HepG2 (cell line): Measurements from ENCODE around the gene IQCE. TPM values are rescaled to one million over a fixed set of nuclear protein-coding genes. Genes with fewer than 3 reads are reported as not detected.

Experiments
- ATF7-NPFF ChIP-seq: sonication (generic); formaldehyde crosslinking; IDR thresholded peaks from 2 replicates; pipeline ENCODE4 v1.8.1; 2023; ENCODE audit warnings: mild to moderate bottlenecking, low read depth, missing genetic modification reagents, moderate library complexity
- BCL3 ChIP-seq: sonication (generic); formaldehyde crosslinking; IDR thresholded peaks from 2 replicates; pipeline ENCODE4 v1.5.1; 2020; ENCODE audit warnings: mild to moderate bottlenecking, missing genetic modification reagents, moderate library complexity
- FUBP1 ChIP-seq: sonication (generic); formaldehyde crosslinking; IDR thresholded peaks from 2 replicates; pipeline ENCODE4 v1.5.1; 2020; ENCODE audit warnings: missing genetic modification reagents, mild to moderate bottlenecking, borderline replicate concordance
- GFI1 ChIP-seq: sonication (generic); formaldehyde crosslinking; IDR thresholded peaks from 2 replicates; pipeline ENCODE4 v1.5.0; 2020; ENCODE audit warnings: missing genetic modification reagents, mild to moderate bottlenecking, borderline replicate concordance
- GLI4 ChIP-seq: sonication (generic); formaldehyde crosslinking; IDR thresholded peaks from 2 replicates; pipeline ENCODE4 v1.5.1; 2020; ENCODE audit warnings: missing genetic modification reagents, mild to moderate bottlenecking, moderate library complexity, borderline replicate concordance
- HINFP ChIP-seq: sonication (generic); formaldehyde crosslinking; IDR thresholded peaks from 2 replicates; pipeline ENCODE4 v1.4.0; 2020; ENCODE audit warnings: low read depth, mild to moderate bottlenecking, missing genetic modification reagents
- KLF12 ChIP-seq: sonication (generic); formaldehyde crosslinking; IDR thresholded peaks from 2 replicates; pipeline ENCODE4 v1.4.0; 2020; ENCODE audit warnings: missing genetic modification reagents, borderline replicate concordance
- SIN3A ChIP-seq: IDR thresholded peaks from 2 replicates; pipeline ENCODE4 v1.6.1; 2011; ENCODE audit warnings: low read depth, mild to moderate bottlenecking, control low read depth, low read length, borderline replicate concordance
- TAF1 ChIP-seq: sonication (generic); formaldehyde crosslinking; IDR thresholded peaks from 2 replicates; pipeline ENCODE4 v1.4.0; 2020; ENCODE audit warnings: missing genetic modification reagents
- THAP11 ChIP-seq: IDR thresholded peaks from 2 replicates; pipeline ENCODE4 v1.6.1; 2016; ENCODE audit warnings: missing biosample characterization, missing genetic modification reagents
- U2AF1 ChIP-seq: fragments of 200-400 bp; formaldehyde crosslinking; optimal IDR thresholded peaks from 2 replicates; pipeline ENCODE3; 2017; ENCODE audit warnings: mild to moderate bottlenecking, low read depth, low read length
- ZFX ChIP-seq: sonication (generic); formaldehyde crosslinking; IDR thresholded peaks from 2 replicates; pipeline ENCODE4 v1.4.0; 2020; ENCODE audit warnings: mild to moderate bottlenecking, low read depth, missing genetic modification reagents, moderate library complexity
- ZMAT3 ChIP-seq: sonication (generic); formaldehyde crosslinking; conservative IDR thresholded peaks from 2 replicates; pipeline ENCODE4 v1.7.0; 2021; ENCODE audit warnings: missing genetic modification reagents
- ZNF253 ChIP-seq: sonication (generic); formaldehyde crosslinking; IDR thresholded peaks from 2 replicates; pipeline ENCODE4 v1.8.0; 2022; ENCODE audit warnings: mild to moderate bottlenecking, missing genetic modification reagents, borderline replicate concordance
- ZNF496 ChIP-seq: sonication (generic); formaldehyde crosslinking; IDR thresholded peaks from 2 replicates; pipeline ENCODE4 v1.8.1; 2023; ENCODE audit warnings: mild to moderate bottlenecking, moderate library complexity, missing genetic modification reagents; ENCODE audit not compliant: insufficient replicate concordance
- ZNF577 ChIP-seq: sonication (generic); formaldehyde crosslinking; IDR thresholded peaks from 2 replicates; pipeline ENCODE4 v1.4.0; 2020; ENCODE audit warnings: mild to moderate bottlenecking, low read depth, missing genetic modification reagents, borderline replicate concordance
- ZNF75D ChIP-seq: sonication (generic); formaldehyde crosslinking; IDR thresholded peaks from 2 replicates; pipeline ENCODE4 v1.8.1; 2023; ENCODE audit warnings: missing genetic modification reagents, mild to moderate bottlenecking, borderline replicate concordance
- polyA plus RNA-seq, 8 experiments: library from polyadenylated mRNA; depleted of rRNA in 3 of 8; stranded (reverse) in 7 of 8; unstranded in 1 of 8; fragments of >200 nt; fragmentation: Illumina TruSeq in 4 of 8; extraction: Trizol in 4 of 8; gene quantifications; 2 replicates each; pipeline versions ENCODE4 v1.2.1 to v1.2.3, GENCODE V29; 2011 to 2016; ENCODE audit warnings: low read depth in 4 of 8, missing spikeins in 1 of 8, mixed read lengths in 1 of 8; ENCODE audit not compliant: insufficient read depth in 1 of 8
- total RNA-seq, 5 experiments: library from RNA; depleted of rRNA; stranded (reverse); fragments of >200 nt; fragmentation: Illumina TruSeq; extraction: Trizol; gene quantifications; 2 replicates each; pipeline ENCODE4 v1.2.3, GENCODE V29; 2016; ENCODE audit warnings: low read depth in 1 of 5
- TF ChIP-seq, protein P1 (sequence below): sonication (generic); formaldehyde crosslinking; IDR thresholded peaks from 2 replicates; pipeline ENCODE4 v1.4.0; 2020; ENCODE audit warnings: missing genetic modification reagents
- TF ChIP-seq, protein P2 (sequence below): sonication (generic); formaldehyde crosslinking; conservative IDR thresholded peaks from 2 replicates; pipeline ENCODE4 v1.4.0; 2020; ENCODE audit warnings: missing genetic modification reagents

The IQCE gene
- total and polyA plus RNA-seq, 2 of the 13 experiments (the other 11 are each of a cell fraction or from before 2014, with no cell fraction given): 1.5 to 2.5 TPM

GRCh38 chr7:2663121-2663886 lies 104.5 kb downstream of the IQCE start (continued):
- no peak for TF ChIP-seq ZNF496 (CRISPR knock-in tag)
- peak; percentile 94 for TF ChIP-seq ZFX (CRISPR knock-in tag)
- TF ChIP-seq GLI4 (CRISPR knock-in tag): peak; percentile 96; the same call in 1 of the 2 replicates
- TF ChIP-seq GFI1 (CRISPR knock-in tag): peak; percentile 73; the same call in 1 of the 2 replicates
- no peak for TF ChIP-seq U2AF1
- TF ChIP-seq ZNF253 (CRISPR knock-in tag): peak; percentile 95; the same call in 1 of the 2 replicates
- no peak for TF ChIP-seq SIN3A
- no peak for TF ChIP-seq FUBP1 (CRISPR knock-in tag)
- TF ChIP-seq HINFP: peak; percentile 61; the same call in 1 of the 2 replicates
- peak; percentile 30; the same call in 1 of the 2 replicates for TF ChIP-seq TAF1
- peak; percentile 98 for TF ChIP-seq ZMAT3 (CRISPR knock-in tag)
- TF ChIP-seq, protein P1, sequence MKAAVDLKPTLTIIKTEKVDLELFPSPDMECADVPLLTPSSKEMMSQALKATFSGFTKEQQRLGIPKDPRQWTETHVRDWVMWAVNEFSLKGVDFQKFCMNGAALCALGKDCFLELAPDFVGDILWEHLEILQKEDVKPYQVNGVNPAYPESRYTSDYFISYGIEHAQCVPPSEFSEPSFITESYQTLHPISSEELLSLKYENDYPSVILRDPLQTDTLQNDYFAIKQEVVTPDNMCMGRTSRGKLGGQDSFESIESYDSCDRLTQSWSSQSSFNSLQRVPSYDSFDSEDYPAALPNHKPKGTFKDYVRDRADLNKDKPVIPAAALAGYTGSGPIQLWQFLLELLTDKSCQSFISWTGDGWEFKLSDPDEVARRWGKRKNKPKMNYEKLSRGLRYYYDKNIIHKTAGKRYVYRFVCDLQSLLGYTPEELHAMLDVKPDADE (CRISPR knock-in tag): peak; percentile 77; the same call in 1 of the 2 replicates
- no peak for TF ChIP-seq ZNF75D
- peak; percentile 88 for TF ChIP-seq ATF7-NPFF (CRISPR knock-in tag)
- peak; percentile 73; the same call in 1 of the 2 replicates for TF ChIP-seq KLF12
- TF ChIP-seq THAP11: peak; percentile 80
- TF ChIP-seq BCL3 (CRISPR knock-in tag): peak; percentile 88
- TF ChIP-seq, protein P2, sequence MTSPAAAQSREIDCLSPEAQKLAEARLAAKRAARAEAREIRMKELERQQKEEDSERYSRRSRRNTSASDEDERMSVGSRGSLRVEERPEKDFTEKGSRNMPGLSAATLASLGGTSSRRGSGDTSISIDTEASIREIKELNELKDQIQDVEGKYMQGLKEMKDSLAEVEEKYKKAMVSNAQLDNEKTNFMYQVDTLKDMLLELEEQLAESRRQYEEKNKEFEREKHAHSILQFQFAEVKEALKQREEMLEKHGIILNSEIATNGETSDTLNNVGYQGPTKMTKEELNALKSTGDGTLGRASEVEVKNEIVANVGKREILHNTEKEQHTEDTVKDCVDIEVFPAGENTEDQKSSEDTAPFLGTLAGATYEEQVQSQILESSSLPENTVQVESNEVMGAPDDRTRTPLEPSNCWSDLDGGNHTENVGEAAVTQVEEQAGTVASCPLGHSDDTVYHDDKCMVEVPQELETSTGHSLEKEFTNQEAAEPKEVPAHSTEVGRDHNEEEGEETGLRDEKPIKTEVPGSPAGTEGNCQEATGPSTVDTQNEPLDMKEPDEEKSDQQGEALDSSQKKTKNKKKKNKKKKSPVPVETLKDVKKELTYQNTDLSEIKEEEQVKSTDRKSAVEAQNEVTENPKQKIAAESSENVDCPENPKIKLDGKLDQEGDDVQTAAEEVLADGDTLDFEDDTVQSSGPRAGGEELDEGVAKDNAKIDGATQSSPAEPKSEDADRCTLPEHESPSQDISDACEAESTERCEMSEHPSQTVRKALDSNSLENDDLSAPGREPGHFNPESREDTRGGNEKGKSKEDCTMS (CRISPR knock-in tag): no peak
- TF ChIP-seq ZNF577 (CRISPR knock-in tag): no peak
